PFSK-1 (cell line): ENCODE results near the gene GPR158.

Source experiments
- FOXP2 ChIP-seq: optimal IDR thresholded peaks from 2 replicates; pipeline ENCODE3; 2011; ENCODE audit warnings: borderline replicate concordance, control low read depth, inconsistent platforms; ENCODE audit not compliant: insufficient read depth; ENCODE audit errors: extremely low read length, extremely low read depth
- POLR2AphosphoS5 ChIP-seq: IDR thresholded peaks from 2 replicates; pipeline ENCODE4 v1.6.1; 2012; ENCODE audit warnings: low read depth, mild to moderate bottlenecking, control low read depth, low read length, moderate library complexity
- SIN3A ChIP-seq: IDR thresholded peaks from 2 replicates; pipeline ENCODE4 v1.6.1; 2012; ENCODE audit warnings: mild to moderate bottlenecking, low read length, moderate library complexity, borderline replicate concordance; ENCODE audit not compliant: insufficient read depth
- TAF1 ChIP-seq: IDR thresholded peaks from 2 replicates; pipeline ENCODE4 v1.6.1; 2012; ENCODE audit warnings: low read length, control low read depth, borderline replicate concordance; ENCODE audit not compliant: insufficient read depth
- TF ChIP-seq, protein P1 (sequence below), 2 experiments: IDR thresholded peaks; 2 replicates each; pipeline versions ENCODE4 v1.6.1 to v1.8.0; 2011 to 2012; ENCODE audit warnings: low read depth in 2 of 2, low read length in 2 of 2, control low read depth in 1 of 2, inconsistent platforms in 1 of 2, mild to moderate bottlenecking in 1 of 2, moderate library complexity in 1 of 2; ENCODE audit not compliant: insufficient read depth in 1 of 2

The GPR158 gene

GRCh38 chr10:25175527-25176420 lies 973 bp downstream of the GPR158 start:
- TF ChIP-seq, protein P1, sequence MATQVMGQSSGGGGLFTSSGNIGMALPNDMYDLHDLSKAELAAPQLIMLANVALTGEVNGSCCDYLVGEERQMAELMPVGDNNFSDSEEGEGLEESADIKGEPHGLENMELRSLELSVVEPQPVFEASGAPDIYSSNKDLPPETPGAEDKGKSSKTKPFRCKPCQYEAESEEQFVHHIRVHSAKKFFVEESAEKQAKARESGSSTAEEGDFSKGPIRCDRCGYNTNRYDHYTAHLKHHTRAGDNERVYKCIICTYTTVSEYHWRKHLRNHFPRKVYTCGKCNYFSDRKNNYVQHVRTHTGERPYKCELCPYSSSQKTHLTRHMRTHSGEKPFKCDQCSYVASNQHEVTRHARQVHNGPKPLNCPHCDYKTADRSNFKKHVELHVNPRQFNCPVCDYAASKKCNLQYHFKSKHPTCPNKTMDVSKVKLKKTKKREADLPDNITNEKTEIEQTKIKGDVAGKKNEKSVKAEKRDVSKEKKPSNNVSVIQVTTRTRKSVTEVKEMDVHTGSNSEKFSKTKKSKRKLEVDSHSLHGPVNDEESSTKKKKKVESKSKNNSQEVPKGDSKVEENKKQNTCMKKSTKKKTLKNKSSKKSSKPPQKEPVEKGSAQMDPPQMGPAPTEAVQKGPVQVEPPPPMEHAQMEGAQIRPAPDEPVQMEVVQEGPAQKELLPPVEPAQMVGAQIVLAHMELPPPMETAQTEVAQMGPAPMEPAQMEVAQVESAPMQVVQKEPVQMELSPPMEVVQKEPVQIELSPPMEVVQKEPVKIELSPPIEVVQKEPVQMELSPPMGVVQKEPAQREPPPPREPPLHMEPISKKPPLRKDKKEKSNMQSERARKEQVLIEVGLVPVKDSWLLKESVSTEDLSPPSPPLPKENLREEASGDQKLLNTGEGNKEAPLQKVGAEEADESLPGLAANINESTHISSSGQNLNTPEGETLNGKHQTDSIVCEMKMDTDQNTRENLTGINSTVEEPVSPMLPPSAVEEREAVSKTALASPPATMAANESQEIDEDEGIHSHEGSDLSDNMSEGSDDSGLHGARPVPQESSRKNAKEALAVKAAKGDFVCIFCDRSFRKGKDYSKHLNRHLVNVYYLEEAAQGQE (IDR thresholded peaks at IDR 0.05; ENCODE audit: insufficient read depth in 1 of 2, low read depth in 2 of 2, low read length in 2 of 2) = peak in 1 of 2 experiments; percentile 72; a peak in 2 of 4 replicates
- no peak for TF ChIP-seq FOXP2

- TF ChIP-seq TAF1 = no peak
- TF ChIP-seq SIN3A = no peak
- no peak for TF ChIP-seq FOXP2
- TF ChIP-seq, protein P1 (IDR thresholded peaks at IDR 0.05; ENCODE audit: insufficient read depth in 1 of 2, low read depth in 2 of 2, low read length in 2 of 2) = no peak
- TF ChIP-seq POLR2AphosphoS5 = no peak
Observed at GRCh38 chr10:25176421-25176968, 1.7 kb downstream of the GPR158 start.

DNA sequence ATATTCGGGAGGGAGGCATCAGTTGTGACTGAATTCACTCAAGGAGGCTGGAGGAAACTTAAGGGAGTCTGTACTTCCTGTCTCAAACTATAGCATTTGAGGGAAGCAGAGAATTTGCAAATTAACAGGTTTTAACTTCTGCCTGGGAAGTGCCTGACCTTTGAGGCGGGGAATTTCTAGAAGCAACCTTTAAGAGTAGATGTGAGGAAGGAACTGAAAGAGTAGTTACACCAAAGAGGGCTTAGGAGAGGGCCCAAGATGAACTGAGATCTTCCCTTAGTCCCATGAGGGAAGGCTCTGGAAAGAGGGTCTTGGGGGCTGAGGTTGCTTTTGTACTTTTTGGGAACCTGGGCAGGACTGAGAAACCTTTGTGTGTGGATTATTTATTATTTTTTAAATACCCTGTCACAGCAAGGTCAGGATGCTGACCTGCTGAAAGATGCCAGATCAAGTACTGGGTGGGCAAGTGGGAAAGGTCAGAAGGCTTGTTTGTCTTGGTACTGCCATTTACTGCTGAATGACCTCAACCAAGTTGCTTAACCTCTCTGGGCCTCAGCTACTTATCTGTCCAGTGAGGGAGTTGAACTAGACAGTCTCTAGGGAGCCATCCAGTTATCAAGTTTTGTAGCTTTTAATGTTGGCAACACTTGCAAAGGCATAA lies 2.4 kb downstream of the GPR158 start:
- no peak for TF ChIP-seq TAF1
- TF ChIP-seq, protein P1 (IDR thresholded peaks at IDR 0.05; ENCODE audit: insufficient read depth in 1 of 2, low read depth in 2 of 2, low read length in 2 of 2) = no peak
- TF ChIP-seq SIN3A = no peak
- no peak for TF ChIP-seq FOXP2
- TF ChIP-seq POLR2AphosphoS5 = no peak

GRCh38 chr10:25177754-25178135 lies 2.9 kb downstream of the GPR158 start:
- no peak for TF ChIP-seq SIN3A
- TF ChIP-seq POLR2AphosphoS5 = no peak
- TF ChIP-seq FOXP2 = no peak
- TF ChIP-seq, protein P1 (IDR thresholded peaks at IDR 0.05; ENCODE audit: insufficient read depth in 1 of 2, low read depth in 2 of 2, low read length in 2 of 2) = no peak
- no peak for TF ChIP-seq TAF1
